UCSD-AML1 (cell line): ENCODE results near the gene MYOZ3.

Experiments used
- DNase-seq: peaks from one replicate; lab custom pipeline; 2025; ENCODE audit not compliant: unreplicated experiment; lab: John Stamatoyannopoulos, UW

Gene MYOZ3

GRCh38 chr5:150626853-150627276, 34.2 kb upstream of the MYOZ3 start:
- no peak for DNase-seq

DNA sequence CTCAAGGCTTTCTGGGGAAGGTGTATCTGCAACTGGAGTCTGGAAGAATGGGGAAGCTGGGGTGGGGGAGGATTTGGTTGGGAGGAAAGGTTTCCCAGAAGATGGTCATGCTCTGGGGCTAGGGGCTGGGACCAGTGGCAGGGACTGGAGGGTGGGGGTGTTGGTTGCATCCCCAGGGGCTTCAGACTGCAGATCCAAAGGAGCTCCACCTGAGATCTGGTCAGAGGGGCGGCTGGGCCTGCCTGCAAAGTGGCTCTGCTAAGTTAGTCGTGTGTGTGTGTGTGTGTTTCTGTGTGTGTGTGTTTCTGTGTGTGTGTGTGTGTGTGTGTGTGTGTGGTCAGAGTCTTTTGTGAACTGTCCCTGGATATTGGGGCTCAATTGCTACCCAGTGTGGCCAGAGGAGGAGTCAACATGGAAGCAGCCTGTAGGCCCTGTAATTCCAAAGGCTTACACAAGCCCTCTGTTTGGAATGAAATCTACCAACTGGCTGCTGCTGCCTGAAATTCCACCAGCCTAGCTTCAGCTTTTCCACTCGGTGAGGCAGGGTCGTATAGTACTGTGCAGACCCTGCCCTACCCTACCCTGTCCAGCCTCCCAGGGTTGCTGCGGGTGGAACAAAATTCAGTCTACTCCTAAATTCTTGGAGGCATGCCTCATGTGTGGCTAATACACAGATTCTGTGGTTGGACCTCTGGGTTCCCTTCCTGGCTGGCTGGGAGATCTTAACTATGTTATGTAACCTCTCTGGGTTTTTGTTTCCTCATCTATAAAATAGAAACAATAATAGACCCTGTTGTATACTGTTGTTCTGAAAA, 33.1 kb upstream of the MYOZ3 start:
- no peak for DNase-seq

DNA sequence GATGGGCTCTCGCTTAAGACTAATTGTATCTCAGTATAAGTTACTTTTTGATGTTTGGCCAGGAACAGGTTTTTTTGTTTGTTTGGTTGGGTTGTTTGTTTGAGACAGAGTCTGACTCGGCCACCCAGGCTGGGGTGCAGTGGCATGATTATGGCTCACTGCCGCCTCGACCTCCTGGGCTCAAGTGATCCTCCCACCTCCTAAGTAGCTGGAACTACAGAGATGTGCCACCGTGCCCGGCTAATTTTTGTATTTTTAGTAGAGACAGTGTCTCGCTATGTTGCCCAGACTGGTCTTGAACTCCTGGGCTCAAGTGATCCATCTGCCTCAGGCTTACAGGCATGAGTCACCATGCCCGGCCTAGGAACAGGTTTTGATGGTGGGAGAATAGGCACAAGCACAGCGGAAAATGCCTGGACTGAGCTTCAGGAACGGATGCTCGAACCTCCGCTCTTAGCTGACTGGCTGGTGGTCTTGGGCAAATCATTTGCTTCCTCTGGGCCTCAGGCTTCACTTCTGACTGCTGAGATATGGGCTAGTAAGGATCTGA, 32.0 kb upstream of the MYOZ3 start:
- DNase-seq, result no peak

- DNase-seq, result no peak
Measured at GRCh38 chr5:150630016-150630415, 31.0 kb upstream of the MYOZ3 start.

DNA sequence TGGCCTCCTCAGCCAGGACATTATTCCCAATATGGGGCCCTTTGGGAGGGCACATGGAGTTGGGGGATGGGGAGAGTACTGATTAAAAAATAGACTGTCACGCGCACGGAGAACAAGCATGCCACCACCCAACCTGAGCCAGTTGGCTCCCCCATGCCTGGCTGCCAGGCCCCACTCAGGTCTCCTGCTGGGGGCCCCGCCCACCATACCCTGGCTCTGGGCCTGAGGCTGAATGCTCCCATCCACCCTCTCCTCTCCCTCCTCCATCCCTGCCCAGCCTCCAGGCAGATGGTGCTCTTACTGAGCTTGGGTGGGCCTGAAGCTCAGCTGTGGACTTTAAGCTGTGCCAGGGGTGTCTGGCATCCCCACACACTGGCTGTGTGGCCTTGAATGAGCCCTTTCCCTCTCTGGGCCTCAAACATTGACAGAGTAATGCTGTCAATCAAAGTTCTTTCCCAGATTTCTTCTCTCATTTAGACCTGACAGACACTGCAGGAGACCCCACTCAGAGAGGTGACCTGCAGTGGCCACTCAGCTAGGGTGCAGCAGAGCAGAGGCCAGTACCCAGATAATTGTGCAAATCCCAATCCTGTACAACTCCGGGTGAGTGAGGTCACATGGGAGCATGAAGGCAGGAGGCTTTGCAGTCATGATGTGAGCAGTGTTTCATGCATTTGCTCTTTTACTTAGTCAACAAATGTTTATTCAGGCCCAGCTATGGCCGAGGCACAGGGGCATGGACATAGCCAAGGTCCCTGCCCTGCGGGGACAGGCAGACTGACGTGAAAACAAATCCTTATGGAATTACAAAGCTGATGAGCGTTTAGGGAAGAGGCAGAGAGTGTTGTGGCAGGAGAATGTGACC, 30.4 kb upstream of the MYOZ3 start:
- DNase-seq, result no peak

- no peak for DNase-seq
Measured at GRCh38 chr5:150631326-150631701, 29.7 kb upstream of the MYOZ3 start.

GRCh38 chr5:150632305-150633160, 28.5 kb upstream of the MYOZ3 start:
- no peak for DNase-seq

- no peak for DNase-seq
Measured at GRCh38 chr5:150633429-150633828, 27.6 kb upstream of the MYOZ3 start.

DNA sequence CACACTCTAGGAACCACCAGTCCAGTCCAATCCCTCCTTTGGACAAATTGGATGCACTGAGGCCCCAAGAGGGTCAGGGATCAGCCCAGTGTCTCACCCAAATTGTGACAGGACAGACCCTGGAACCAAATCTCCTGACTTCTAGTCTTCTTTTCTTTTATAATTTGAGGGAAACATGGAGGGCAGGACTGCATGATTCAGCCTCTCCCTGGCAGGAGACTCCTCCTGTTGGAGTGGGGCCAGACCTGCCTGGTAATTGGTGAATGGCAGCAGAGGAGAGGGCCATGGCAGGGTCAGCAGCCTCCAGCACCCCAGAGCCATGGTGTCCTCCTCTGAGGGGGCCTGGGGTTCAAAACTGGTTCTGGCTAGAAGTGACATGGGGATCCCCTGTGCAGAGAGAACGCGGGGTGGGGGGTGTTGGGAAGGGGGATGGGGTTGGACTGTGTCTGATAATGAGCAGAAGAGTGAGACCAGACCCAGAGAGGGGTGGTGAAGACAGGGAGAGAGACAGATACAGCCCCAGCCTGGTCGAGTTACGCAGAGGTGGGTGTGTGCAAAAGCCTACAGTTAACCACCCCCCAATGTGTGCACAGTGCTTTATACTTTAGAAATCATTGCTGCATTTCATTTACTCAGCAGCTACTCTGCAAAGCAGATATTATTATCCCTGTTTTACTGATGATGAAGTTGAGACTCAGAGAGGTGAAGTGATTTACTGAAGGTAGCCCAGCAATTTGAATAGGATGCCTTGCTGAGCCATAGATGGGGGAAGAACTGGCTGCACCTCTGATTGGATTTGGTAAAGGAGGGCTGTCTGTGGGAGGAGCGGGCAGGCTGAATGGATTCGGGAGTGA, 24.4 kb upstream of the MYOZ3 start:
- DNase-seq, result no peak

DNA sequence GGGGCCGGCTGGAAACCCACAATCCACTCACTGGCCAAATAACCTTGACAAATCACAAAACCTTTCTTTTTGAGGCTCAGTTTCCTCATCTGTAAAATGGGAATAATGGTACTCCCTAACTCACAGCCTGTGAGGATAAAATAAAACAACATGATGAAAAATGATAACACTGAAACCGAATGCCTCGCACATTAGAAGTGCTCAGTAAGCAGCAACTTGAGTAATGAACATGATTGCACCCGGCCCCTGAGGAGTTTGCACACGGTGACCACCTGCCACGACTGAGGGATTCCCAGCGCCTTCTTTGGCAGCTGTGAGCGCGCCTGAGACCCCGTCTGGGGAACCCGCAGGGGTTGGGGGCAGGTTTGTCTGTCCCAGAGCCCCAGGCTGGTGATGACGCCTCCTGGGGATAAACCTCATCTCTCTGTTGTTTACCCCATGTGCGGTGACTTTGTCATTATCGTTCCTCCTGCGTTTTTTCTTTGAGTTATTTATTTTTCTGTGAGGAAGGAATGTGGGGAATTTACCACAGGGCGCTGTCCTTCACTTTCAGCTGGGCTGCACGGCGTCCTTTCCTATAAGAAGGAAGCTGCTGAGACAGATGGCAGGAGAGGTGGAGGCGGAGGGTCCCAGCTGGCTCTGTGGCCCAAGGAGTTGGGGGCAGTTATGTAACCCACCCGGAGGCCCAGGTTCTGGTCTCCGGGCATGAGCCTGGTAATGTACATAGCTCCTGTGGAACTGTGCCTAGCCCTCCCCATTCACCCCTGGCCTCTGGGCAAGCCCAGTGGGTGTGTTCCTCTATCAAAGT, 23.6 kb upstream of the MYOZ3 start:
- DNase-seq, result no peak

DNA sequence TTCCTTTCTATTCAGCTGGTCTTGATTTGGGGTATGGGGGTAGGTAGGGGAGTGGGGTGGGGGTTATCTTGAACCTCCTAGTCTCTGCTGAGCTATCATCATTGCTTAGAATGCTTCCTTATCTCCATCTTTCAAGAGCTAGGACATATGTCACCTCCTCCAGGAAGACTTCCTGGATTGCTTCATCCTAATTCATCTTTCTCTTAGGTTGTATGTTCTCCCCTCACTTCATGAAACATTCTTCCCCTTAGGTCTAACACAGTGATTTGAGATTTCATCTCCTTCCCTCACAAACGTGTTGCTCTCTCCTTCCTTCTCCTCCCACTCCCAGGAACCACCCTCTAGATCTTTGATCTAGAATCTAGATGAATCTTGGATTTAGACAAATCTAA, 23.0 kb upstream of the MYOZ3 start:
- DNase-seq, result no peak

GRCh38 chr5:150638488-150639376, 22.3 kb upstream of the MYOZ3 start:
- no peak for DNase-seq

DNA sequence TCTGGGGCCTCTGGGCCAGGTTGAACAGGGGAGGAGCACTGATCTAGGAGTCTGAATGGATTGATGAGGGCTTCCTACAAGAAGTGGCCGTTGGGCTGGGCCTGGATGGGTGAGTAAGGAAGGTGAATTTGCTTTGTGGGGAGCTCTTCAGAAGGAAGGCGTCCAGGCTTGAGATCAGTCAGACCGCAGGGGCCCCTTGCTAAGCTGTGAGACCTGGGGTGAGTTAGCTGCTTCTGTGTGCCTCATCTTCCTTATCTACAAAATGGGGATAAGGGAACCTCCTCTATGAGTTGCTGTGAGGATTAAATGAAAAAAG, 21.7 kb upstream of the MYOZ3 start:
- no peak for DNase-seq

- no peak for DNase-seq
Measured at GRCh38 chr5:150639751-150640150, 21.3 kb upstream of the MYOZ3 start.

DNA sequence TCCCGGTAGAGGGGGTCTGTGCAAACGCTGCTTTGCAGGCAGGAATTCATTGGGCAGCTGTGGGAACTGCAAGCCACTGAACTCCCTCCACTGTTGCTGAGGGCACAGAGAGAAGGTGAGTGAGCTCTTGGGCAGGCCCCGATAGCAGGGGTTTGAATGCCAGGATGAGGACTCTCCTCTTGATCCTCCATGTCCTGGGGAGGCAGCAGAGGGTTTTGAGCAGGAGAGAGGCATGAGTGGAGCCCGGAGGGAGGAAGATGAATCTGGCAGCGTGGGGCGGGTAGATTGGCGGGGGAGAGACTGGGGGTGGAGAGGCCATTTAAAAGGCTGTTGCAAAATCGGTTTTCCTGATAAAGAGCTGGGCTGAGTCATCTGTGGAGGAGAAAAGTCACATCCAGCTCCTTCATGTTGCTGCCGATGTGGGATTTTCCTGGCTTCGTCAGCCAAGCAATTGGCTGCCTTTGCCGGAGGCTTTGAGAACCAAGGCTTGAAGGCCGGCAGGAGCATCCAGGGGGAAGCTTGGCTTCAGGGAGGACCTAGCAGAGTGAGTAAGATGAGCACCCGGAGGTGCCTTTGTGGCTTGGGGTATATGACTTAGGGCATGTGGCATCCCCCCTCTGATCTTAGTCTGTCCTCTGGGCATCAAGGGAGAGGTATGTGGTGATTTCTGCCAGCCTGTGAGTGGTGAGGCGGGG, 20.6 kb upstream of the MYOZ3 start, which contains the start of gene SYNPO:
TSS of gene SYNPO (plus strand) at position 350 of the 695 bp plus-strand sequence. CDS start 7,616 bp downstream, outside the sequence.
- DNase-seq, result no peak

- DNase-seq, result no peak
Measured at GRCh38 chr5:150641006-150641570, 20.0 kb upstream of the MYOZ3 start.

DNA sequence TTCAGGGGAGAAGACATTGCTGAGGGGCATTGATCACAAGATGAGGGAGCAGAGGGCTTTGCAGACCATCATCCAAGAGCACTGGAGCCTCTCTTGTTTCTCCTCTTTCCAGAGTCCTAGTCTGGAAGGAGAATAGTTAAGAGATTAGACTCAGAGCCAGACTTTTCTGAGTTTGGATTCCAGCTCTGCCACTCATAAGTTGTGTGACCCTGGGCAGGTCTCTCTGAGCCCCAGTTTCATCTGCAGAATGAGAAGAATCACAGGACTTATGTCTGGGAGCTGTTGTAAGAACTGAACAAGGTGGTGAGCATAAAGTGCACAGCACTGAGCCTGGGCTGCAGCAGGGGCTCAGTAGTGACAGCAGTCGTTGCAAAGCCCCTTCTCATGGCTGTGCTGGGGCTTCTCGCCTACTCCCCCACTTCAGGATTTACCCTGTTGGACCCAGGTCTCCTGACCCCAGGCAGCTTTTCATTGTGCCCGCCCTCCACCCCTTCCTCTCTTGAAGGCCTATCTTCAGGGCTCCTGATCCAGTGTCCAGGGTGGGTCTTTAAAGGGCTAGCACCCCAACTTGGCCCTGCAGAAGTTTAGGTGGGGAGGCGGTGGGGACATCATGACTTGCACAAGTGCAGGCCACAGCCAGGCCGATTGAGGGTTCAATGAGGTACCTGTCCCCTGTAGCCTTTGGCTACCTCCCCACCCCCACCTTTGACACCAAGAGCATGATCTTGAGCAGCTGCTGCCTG, 19.1 kb upstream of the MYOZ3 start:
- DNase-seq, result no peak
